Neutrophil (primary cell): ENCODE data around the gene SLC17A9.

Experiments
- H3K27ac ChIP-seq: fragments of 200-600 bp; sonication (generic); 2 replicates; pipeline ENCODE4 v1.5.1; 2016; ENCODE audit warnings: mild to moderate bottlenecking, moderate library complexity
- H3K27me3 ChIP-seq: fragments of 200-600 bp; sonication (generic); 2 replicates; pipeline ENCODE4 v1.6.0; 2016; ENCODE audit warnings: mild to moderate bottlenecking
- H3K36me3 ChIP-seq: fragments of 200-600 bp; sonication (generic); 2 replicates; pipeline ENCODE4 v1.5.1; 2017
- H3K4me1 ChIP-seq, 2 experiments: fragments of 200-600 bp in 1 of 2; sonication (generic) in 1 of 2; 1 replicate in 1 of 2; 2 replicates in 1 of 2; pipeline versions ENCODE4 v1.5.1 to v1.6.1; 2013 to 2016; ENCODE audit warnings: low read depth in 1 of 2, low read length in 1 of 2, mild to moderate bottlenecking in 1 of 2, moderate library complexity in 1 of 2; ENCODE audit not compliant: control insufficient read depth in 1 of 2, insufficient read depth in 1 of 2
- H3K4me3 ChIP-seq, 2 experiments: fragments of 200-600 bp in 1 of 2; sonication (generic) in 1 of 2; 1 replicate in 1 of 2; 2 replicates in 1 of 2; pipeline ENCODE4 v1.5.1; 2013 to 2016; ENCODE audit warnings: low read depth in 1 of 2, low read length in 1 of 2, mild to moderate bottlenecking in 1 of 2, moderate library complexity in 1 of 2
- H3K9me3 ChIP-seq: fragments of 200-600 bp; sonication (generic); 2 replicates; pipeline ENCODE4 v1.5.1; 2016
- CTCF ChIP-seq: fragments of 200-600 bp; sonication (generic); IDR thresholded peaks from 2 replicates; pipeline ENCODE4 v1.5.1; 2016; ENCODE audit warnings: antibody characterized with exemption

SLC17A9 gene

DNA sequence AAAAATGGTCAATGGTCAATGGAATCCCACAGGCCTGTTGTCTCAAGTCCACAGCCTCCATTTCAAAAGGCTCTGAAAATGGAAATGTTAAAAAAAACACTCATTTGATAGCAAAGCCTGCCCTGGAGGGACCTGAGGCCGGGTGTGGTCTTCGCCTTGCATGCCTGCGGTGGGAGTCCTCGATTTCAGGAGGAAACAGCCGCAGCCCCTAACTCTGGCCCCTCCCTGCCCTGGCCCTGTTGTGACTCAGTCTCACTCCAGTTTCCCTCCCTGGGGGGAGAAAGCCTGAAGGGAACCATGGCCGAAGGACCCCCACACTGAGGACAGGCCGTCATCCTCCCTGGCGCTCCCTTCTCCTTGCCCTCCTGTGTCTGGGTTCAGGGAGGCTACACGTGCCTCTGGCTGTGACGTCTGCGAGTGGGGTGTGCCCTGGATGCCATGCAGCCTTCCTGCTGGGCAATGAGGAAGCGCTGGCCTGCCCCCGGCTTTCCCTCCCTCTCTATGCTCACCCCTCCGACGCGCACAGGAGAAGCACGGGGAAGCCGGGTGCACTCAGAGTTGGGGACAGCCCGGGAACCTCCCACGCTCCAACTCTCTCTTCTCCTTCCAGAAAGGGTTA is 45.0 kb downstream of the SLC17A9 start:
- H3K36me3 ChIP-seq: no peaks in the 10 kb centered on the region
- no peak for TF ChIP-seq CTCF
- H3K4me3 ChIP-seq: no peak overlapping the region
- no peaks in the 10 kb centered on the region for H3K4me1 ChIP-seq
- H3K27ac ChIP-seq: no peak overlapping the region
- peaks cover 91% of the 10 kb centered on the region for H3K27me3 ChIP-seq
- H3K9me3 ChIP-seq: no peaks in the 10 kb centered on the region

GRCh38 chr20:62998449-62998848 is 45.9 kb downstream of the SLC17A9 start:
- H3K4me3 ChIP-seq: no peak overlapping the region
- peaks cover 94% of the 10 kb centered on the region for H3K27me3 ChIP-seq
- no peak overlapping the region for H3K27ac ChIP-seq
- no peaks in the 10 kb centered on the region for H3K9me3 ChIP-seq
- TF ChIP-seq CTCF: no peak
- H3K36me3 ChIP-seq: no peaks in the 10 kb centered on the region
- H3K4me1 ChIP-seq: no peaks in the 10 kb centered on the region

GRCh38 chr20:62999580-62999979 is 47.1 kb downstream of the SLC17A9 start:
- Histone ChIP-seq H3K27ac (no peak overlapping the region), H3K4me1 (no peaks in the 10 kb centered on the region), H3K27me3 (peaks cover 98% of the 10 kb centered on the region), H3K9me3 (no peaks in the 10 kb centered on the region), H3K4me3 (no peak overlapping the region), H3K36me3 (no peaks in the 10 kb centered on the region)
- no peak for TF ChIP-seq CTCF

DNA sequence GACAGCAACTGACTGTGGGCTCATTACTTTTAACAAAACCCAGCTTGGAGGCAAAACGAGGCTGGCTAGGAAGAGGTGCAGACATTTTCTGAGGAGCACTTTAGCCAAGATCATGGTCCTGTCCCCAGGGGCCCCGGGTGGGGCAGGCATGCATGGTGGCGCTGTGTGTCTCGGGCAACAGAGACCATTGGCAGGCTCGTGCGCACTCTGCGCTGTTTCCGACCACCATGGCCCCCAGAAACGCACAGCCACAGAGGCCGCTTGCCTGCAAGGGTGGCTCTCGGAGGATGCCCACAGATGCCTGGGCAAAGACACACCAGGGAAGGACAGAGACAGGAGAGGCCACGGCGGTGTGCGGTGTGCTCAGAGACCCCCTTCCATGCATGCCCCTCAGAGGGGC is 47.5 kb downstream of the SLC17A9 start:
- Histone ChIP-seq H3K27me3 (peaks cover 98% of the 10 kb centered on the region), H3K4me3 (no peak overlapping the region), H3K4me1 (no peaks in the 10 kb centered on the region), H3K9me3 (no peaks in the 10 kb centered on the region), H3K36me3 (no peaks in the 10 kb centered on the region), H3K27ac (no peak overlapping the region)
- TF ChIP-seq CTCF: no peak

DNA sequence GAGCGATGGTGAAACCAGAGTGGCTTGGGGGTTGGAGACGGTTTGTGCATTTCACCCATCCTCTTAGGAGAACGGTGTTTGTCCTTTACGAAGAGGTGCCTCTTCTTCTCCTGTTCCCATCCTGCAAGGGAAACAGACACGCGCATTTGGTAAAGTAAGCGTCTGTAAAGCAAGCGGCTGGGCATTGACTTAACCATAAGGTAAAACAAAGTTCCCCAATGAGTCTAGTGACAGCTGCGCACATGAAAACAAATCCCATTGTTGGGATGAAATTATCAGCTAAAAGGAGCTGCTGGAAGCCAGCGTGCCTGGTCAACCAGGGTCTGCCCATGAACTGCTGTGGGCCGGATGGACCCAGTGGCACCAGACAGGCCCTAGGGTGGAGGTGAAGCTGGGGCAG is 48.4 kb downstream of the SLC17A9 start:
- Histone ChIP-seq H3K4me1 (no peaks in the 10 kb centered on the region), H3K36me3 (no peaks in the 10 kb centered on the region), H3K9me3 (no peaks in the 10 kb centered on the region), H3K27me3 (peaks cover 100% of the 10 kb centered on the region), H3K4me3 (no peak overlapping the region), H3K27ac (no peak overlapping the region)
- no peak for TF ChIP-seq CTCF

- Histone ChIP-seq H3K36me3 (no peaks in the 10 kb centered on the region), H3K27ac (no peak overlapping the region), H3K4me3 (no peak overlapping the region), H3K9me3 (no peaks in the 10 kb centered on the region), H3K27me3 (peaks cover 100% of the 10 kb centered on the region), H3K4me1 (no peaks in the 10 kb centered on the region)
- no peak for TF ChIP-seq CTCF
These were observed 50.0 kb downstream of the SLC17A9 start for GRCh38 chr20:63002511-63002910.
